A673 (cell line): ENCODE measurements around the gene SLC25A39.
"Not testable (repeated sequence)": the region's sequence is repeated elsewhere in the genome, so short reads cannot be mapped to it uniquely, and the experiment has no call there.

ENCODE experiments used
- CTCF ChIP-seq: fragments of 300-800, 200-600 bp; sonication (generic); conservative IDR thresholded peaks from 2 replicates; pipeline ENCODE4 v1.5.1; 2017; ENCODE audit warnings: low read depth, mild to moderate bottlenecking, antibody characterized with exemption, low read length, moderate library complexity, mixed read lengths
- EZH2 ChIP-seq: fragments of 200-600 bp; sonication (generic); IDR thresholded peaks from 2 replicates; pipeline ENCODE4 v1.6.1; 2017; ENCODE audit warnings: borderline replicate concordance, low read depth, mild to moderate bottlenecking, mixed read lengths, antibody characterized with exemption, low read length; ENCODE audit not compliant: poor library complexity, severe bottlenecking

- TF ChIP-seq CTCF, EZH2: not testable (repeated sequence)
Observed at GRCh38 chr17:44329516-44329915, 4.9 kb upstream of the SLC25A39 start.
